ENCODE data around the gene WNT10A.

WNT10A gene

DNA sequence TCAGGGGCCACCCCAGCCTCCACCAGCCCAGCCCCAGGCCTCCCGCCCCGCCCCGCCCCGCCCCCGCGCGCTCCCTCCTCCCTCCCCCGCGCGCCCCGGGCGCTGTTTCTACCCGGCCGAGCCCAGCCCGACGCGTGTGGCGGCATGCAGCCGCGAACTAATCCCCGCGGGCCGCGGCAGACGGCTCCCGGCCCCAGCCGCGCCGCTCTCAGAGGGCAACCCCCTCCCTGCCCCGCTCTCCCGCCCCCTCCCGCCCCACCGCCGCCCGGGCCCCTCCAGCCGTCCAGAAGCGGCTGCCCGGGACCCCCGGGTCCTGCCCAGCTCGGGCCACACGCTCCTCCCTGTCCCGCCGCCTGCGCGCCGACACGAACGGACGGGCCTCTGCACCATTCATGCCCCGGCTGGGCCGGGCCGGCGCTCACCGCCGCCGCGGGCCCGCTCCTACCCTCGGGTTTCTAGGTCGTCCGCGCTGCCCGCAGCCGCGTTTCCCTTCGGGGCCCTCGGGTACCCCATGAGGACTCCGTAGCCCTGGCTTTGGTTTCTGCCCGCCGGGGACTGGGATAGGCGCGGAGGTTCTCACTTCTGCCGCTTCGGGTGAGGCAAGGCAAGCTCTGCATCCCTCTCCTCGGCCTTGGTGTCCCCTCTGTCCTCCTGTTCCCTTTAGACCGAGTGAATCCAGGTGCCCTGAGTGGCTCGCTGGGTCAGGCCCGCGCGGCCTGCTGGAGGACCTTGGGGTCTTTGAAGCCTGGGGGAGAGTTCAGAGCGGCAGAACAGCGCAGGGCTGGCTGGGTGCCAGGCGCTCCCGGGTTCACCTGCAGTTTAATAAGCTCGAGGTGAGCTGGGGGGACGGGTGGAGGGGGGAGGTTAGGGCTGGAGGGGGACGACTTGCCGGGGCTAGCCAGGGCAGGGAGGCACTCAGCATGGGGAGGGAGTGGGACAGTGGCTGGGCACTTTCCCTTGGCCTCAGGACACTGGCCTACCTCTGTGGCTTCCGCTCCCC, 3.1 kb downstream of the WNT10A start:
- Histone ChIP-seq H3F3A (ENCODE audit: low read depth) (no peaks in the 10 kb centered on the region), H3K27me3 (ENCODE audit: insufficient read depth, low read length, poor library complexity, severe bottlenecking) (no peaks in the 10 kb centered on the region), H3K4me2 (ENCODE audit: low read depth, low read length, poor library complexity, severe bottlenecking) (no peak overlapping the region), H3K9ac (ENCODE audit: low read depth, low read length, poor library complexity, severe bottlenecking) (no peak overlapping the region), H3K9me3 (ENCODE audit: insufficient read depth, low read depth, low read length) (no peaks in the 10 kb centered on the region), H3K79me2 (ENCODE audit: insufficient read depth, low read length) (no peaks in the 10 kb centered on the region), H3K9me2 (replicated peaks; ENCODE audit: low read depth, low read length) (no peaks in the 10 kb centered on the region), H3K4me3 (ENCODE audit: low read length, poor library complexity, severe bottlenecking) (no peak overlapping the region), H3K4me1 (ENCODE audit: insufficient read depth, low read length, poor library complexity, severe bottlenecking) (peaks cover 4% of the 10 kb centered on the region), H2AFZ (ENCODE audit: low read length) (no peak overlapping the region), H3K36me3 (ENCODE audit: insufficient read depth, low read length) (no peaks in the 10 kb centered on the region), H4K20me1 (ENCODE audit: insufficient read depth, low read length, poor library complexity, severe bottlenecking) (no peaks in the 10 kb centered on the region)
- TF ChIP-seq, protein P1, sequence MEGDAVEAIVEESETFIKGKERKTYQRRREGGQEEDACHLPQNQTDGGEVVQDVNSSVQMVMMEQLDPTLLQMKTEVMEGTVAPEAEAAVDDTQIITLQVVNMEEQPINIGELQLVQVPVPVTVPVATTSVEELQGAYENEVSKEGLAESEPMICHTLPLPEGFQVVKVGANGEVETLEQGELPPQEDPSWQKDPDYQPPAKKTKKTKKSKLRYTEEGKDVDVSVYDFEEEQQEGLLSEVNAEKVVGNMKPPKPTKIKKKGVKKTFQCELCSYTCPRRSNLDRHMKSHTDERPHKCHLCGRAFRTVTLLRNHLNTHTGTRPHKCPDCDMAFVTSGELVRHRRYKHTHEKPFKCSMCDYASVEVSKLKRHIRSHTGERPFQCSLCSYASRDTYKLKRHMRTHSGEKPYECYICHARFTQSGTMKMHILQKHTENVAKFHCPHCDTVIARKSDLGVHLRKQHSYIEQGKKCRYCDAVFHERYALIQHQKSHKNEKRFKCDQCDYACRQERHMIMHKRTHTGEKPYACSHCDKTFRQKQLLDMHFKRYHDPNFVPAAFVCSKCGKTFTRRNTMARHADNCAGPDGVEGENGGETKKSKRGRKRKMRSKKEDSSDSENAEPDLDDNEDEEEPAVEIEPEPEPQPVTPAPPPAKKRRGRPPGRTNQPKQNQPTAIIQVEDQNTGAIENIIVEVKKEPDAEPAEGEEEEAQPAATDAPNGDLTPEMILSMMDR (conservative IDR thresholded peaks at IDR 0.05; ENCODE audit: low read length): no peak
- no peak for TF ChIP-seq EZH2phosphoT487 (IDR thresholded peaks at IDR 0.05; ENCODE audit: borderline replicate concordance)

GRCh38 chr2:218884519-218884918, 3.9 kb downstream of the WNT10A start:
- Histone ChIP-seq H3K9me2 (replicated peaks; ENCODE audit: low read depth, low read length) (no peaks in the 10 kb centered on the region), H3K9ac (ENCODE audit: low read depth, low read length, poor library complexity, severe bottlenecking) (no peak overlapping the region), H3K4me1 (ENCODE audit: insufficient read depth, low read length, poor library complexity, severe bottlenecking) (peaks cover 4% of the 10 kb centered on the region), H2AFZ (ENCODE audit: low read length) (no peak overlapping the region), H3K36me3 (ENCODE audit: insufficient read depth, low read length) (no peaks in the 10 kb centered on the region), H3K4me3 (ENCODE audit: low read length, poor library complexity, severe bottlenecking) (no peak overlapping the region), H3K79me2 (ENCODE audit: insufficient read depth, low read length) (no peaks in the 10 kb centered on the region), H3K4me2 (ENCODE audit: low read depth, low read length, poor library complexity, severe bottlenecking) (no peak overlapping the region), H3K27me3 (ENCODE audit: insufficient read depth, low read length, poor library complexity, severe bottlenecking) (no peaks in the 10 kb centered on the region), H3K9me3 (ENCODE audit: insufficient read depth, low read depth, low read length) (no peaks in the 10 kb centered on the region), H4K20me1 (ENCODE audit: insufficient read depth, low read length, poor library complexity, severe bottlenecking) (no peaks in the 10 kb centered on the region), H3F3A (ENCODE audit: low read depth) (no peaks in the 10 kb centered on the region)
- TF ChIP-seq, protein P1 (conservative IDR thresholded peaks at IDR 0.05; ENCODE audit: low read length): no peak
- no peak for TF ChIP-seq EZH2phosphoT487 (IDR thresholded peaks at IDR 0.05; ENCODE audit: borderline replicate concordance)

DNA sequence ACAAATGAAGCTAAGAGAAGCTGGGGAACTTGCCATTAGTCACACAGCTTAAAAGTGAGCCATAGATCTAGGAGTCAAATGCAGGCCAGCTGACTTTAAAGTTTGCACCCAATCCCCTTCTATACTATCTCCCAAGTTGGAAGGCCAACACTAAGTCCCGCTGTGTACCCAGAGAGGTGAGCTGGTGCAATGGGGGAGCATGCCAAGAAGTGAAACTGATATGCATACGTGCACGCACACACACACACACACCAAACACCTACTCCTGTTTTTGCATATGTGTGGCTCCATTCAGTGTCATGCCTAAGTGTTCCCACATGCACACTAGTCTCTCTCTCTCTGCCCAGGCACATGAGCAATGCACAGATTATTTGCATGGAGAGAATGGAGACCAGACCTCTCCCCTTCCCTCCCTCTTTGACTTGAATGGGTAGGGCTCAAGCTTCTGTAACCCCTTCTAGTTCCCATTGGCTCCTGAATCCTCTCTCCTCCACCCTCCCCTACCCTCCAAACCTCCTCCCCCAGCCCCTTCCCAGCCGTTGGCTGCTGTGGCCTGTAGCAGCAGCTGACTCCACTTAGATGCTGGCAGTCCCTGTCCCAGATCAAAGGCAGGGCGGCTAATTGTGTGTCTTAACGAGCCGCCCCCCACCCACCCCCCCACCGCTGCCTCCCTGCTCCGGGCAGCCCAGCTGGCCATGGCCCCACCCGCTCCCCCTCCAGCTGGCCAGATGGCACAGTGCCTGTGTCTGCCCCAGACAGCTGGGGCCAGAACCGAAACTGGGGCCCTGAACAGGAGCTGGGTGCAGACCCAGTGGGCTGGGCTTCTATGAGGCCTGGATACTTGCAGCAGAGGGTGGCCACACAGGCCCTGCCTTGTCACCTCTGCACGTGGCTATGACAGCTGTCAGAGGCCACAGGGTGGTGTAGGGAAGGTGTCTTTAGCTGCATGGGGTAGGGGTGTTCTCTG, 5.6 kb downstream of the WNT10A start:
- TF ChIP-seq, protein P1 (conservative IDR thresholded peaks at IDR 0.05; ENCODE audit: low read length): no peak
- TF ChIP-seq EZH2phosphoT487 (IDR thresholded peaks at IDR 0.05; ENCODE audit: borderline replicate concordance): no peak
- no peaks in the 10 kb centered on the region for H3K9me3 ChIP-seq (ENCODE audit: insufficient read depth, low read depth, low read length)
- H3K36me3 ChIP-seq (ENCODE audit: insufficient read depth, low read length): no peaks in the 10 kb centered on the region
- H3K4me2 ChIP-seq (ENCODE audit: low read depth, low read length, poor library complexity, severe bottlenecking): no peak overlapping the region
- H3K79me2 ChIP-seq (ENCODE audit: insufficient read depth, low read length): no peaks in the 10 kb centered on the region
- no peaks in the 10 kb centered on the region for H3K9me2 ChIP-seq (replicated peaks; ENCODE audit: low read depth, low read length)
- no peak overlapping the region for H3K4me3 ChIP-seq (ENCODE audit: low read length, poor library complexity, severe bottlenecking)
- no peaks in the 10 kb centered on the region for H3F3A ChIP-seq (ENCODE audit: low read depth)
- H4K20me1 ChIP-seq (ENCODE audit: insufficient read depth, low read length, poor library complexity, severe bottlenecking): no peaks in the 10 kb centered on the region
- no peaks in the 10 kb centered on the region for H3K27me3 ChIP-seq (ENCODE audit: insufficient read depth, low read length, poor library complexity, severe bottlenecking)
- no peak overlapping the region for H3K9ac ChIP-seq (ENCODE audit: low read depth, low read length, poor library complexity, severe bottlenecking)
- no peaks in the 10 kb centered on the region for H3K4me1 ChIP-seq (ENCODE audit: insufficient read depth, low read length, poor library complexity, severe bottlenecking)
- no peak overlapping the region for H2AFZ ChIP-seq (ENCODE audit: low read length)
